AG08396 (cell line): ENCODE measurements around the gene KCNJ15.

ENCODE experiments used
- DNase-seq: peaks from one replicate; pipeline ENCODE4 v3.0.0; 2012; ENCODE audit warnings: low spot score, mixed read lengths

The KCNJ15 gene

DNA sequence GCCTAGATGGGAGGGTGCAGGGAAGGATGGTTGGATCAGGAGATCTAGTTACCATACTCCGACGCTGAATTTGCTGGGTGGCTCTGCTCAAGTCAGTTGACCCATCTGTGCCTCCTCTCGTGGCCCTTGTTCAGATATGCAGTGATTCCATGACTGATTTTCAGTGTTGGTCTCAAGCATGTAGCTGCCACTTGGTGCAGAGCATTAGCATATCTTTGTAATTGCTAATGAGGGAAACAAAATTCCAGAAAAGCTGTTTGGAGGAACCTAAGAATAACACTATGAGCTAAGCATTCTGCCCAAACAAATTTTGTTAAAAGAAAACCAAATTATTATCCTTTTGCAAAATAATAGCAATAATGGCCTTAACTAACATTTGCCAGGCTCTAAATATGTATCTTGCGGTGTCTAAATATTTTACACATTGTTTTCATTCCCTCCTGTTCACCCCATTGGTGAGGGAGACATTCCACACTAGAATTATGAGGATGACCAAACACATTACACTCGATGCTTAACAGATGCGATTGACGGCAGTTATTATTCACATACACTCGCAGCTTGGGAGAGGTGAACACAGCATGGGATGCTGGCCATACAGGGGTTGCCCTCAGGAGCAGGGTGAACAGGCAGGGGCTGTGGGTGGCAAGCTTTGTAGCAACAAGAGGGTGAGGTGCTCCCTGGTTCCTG is 69.1 kb downstream of the KCNJ15 start:
- DNase-seq: no peak

DNA sequence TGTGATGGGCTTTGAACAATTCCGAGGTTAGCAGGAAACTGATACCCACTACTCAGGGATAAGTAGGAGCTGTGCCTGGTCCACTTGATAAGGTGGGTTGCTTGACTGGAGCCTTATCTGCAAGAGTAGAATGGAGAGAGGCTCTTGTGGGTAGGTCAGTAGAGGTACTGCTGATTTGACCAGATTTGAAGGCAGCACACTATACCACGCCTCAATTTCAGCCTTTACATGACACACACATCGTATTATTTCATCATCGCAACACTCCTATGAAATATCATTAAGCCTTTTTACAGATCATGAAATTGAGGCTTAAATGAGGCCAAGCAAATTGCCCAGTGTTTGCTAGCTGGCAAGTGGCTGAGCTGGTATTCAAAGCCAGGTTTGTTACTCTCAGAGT is 69.6 kb downstream of the KCNJ15 start:
- DNase-seq: no peak

DNA sequence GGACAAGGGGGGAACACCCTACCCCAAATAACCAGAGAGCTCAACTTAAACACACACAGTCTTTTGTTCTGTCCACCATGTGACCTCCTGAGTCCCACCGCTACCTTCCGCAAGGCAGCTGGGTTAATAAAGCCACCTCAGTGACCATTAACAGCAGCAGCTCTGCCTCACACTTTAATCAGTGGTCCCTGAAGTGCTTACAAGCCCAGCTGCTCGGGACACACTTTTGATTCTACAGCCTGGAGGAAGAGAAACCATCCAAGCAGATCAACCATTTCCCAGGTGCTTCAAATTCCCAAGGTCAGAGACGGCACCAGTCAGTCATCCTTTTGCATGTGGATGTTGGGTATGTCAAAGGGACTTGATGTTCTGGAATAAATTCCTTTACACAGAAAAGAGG is 70.1 kb downstream of the KCNJ15 start:
- no peak for DNase-seq

DNA sequence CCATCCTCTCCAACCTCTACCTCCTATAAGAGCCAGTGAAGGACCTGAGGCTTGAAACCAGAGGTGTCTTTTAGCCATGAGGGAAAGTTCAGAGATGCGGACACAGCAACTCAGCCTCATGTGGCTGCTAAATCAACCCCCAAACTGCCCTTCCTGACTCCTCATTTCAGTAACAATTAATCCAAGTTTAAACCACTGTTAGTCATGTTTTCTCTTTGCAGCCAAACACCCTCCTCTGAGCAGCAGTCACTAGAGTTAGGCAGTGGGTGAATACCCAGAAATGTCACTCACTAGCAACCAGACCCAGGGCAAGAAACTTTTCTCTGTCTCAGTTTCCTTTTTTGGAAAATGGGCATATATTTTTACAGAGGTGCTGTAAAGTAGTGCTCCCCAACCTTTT is 71.2 kb downstream of the KCNJ15 start:
- DNase-seq: no peak

DNA sequence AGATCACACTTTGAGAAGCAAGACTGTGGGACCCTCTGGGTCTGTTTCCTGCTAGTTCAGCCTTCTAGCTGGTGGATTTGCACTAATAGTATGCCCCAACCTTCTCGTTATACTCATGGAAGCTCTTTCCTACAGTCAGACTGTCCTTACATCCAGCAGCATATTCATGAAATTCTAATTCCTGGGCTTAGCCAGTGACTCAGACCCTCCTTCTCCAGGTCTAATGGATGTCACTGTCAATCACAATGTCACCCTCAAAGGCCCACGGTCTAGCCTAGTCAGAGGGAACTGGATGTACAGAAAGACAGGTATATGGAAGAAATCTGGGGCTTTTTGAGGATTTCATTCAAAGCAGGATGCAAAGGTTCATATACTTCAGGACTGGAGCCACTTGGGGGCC is 72.4 kb downstream of the KCNJ15 start:
- no peak for DNase-seq

DNA sequence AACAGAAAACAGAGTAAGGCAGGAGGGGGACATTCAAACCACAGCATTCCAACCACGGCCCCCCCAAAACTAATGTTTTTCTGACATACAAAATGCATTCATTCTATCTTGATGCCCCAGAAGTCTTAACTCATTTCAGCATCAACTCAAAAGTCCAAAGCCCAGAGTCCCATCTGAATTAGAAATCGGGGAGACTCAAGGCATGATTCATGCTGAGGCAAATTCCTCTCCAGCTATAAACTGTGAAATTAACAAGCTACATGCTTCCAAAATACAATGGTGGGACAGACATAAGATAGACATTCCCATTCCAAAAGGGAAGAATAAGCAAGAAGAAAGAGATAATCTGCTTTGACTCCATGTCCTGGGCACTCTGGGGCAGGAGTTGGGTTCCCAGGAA is 73.9 kb downstream of the KCNJ15 start:
- DNase-seq: no peak

DNA sequence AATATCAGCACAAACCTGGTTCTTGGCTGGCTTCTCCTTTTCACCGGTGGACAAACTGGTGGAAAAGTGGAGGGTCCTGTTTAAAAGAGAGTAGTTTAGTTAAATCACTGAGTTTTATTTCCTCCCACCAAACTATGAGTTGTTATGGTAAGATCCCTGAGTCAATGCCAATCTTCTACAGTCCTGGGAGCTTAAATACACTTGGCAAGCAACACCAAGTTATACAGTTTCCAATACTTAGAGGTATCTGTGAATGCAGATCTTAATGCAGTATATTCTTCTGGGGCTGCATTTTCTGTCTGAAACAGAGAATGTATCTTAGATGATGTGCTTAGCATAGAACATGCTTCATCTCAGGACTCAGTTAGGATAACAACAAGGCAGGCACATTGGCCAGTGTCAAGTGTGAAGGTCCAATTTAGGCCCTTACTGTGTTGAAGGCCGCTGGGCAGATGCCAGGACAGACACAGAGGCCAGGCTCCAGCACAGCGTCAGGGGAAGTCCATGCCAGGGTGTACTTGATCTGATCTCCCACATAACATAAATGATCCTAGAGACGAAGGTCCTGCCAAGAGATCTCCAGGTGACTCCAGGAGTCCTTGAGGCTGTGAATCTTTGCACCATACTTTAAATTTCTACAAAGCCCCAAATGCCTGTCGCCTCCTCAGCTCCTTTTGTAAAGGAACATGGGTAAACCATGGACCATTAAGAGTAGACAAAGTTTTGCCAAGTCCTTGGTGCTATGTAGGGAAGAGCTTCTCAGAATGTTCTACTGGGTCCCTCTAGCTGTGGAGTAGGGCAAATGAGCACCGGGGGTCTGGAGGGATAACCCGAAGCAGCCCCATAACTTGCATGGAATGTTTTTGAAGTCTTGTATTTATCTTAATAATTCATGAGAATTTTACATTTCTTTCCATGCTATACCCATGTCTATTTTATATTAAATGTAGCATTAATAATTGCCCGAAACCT is 76.8 kb downstream of the KCNJ15 start:
- DNase-seq: no peak

DNA sequence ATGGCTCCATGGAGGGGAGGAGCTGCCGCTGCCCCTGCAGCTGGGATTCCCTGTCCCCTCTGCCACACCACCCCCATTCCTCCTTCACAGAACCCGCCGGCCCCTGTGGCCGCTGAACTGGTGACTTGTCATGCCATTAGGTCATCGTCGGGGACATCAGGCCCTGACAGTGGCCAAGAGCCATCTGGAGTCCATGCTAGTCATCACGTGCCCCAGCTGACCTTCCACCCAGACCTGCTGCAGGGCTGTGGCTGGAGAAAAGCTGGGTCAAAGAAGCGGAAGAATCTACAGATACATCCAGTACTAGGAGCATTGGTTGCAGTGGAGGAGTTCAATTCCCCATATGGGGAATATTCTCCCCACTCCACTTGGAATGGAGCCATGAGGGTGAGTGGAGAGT is 78.1 kb downstream of the KCNJ15 start:
- no peak for DNase-seq

DNA sequence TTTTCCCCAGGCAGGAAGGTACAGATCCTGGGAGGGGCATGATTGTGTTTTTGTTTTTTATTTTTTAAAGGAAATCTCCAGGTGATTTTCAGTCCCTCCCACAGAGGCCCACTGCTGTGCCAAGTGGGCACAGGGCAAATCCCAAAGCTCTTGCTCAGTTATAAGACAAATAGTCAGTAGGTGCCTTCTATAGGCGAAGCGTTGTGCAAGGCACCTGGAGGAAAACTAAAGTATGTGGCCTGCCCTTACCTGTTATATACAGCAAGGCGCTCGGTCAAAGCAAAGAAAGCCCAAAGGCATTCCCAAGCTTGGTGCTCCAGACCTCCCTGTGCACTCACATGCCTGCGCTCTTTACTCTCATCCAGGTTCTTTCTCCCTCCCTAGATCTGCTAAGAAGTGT is 81.0 kb downstream of the KCNJ15 start:
- no peak for DNase-seq

DNA sequence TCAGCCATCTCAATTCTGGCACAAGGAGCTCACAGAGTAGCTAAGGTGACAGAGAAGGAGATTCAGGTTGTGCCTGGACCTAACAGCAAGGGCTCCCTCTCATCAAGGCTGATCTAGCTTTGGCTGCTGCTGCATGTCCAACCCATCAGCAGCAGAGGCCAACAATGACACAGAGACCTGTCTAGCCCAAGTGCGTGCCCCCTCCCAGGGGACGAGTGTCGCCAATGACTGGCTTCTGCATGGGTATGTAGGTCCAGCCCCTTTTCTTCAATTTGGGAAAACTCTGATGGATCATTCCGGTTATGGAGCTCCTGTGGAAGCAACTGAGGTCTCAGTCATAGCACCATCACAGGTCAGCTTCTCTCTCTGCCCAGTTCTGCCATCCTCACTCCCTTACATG is 83.3 kb downstream of the KCNJ15 start:
- DNase-seq: no peak

DNA sequence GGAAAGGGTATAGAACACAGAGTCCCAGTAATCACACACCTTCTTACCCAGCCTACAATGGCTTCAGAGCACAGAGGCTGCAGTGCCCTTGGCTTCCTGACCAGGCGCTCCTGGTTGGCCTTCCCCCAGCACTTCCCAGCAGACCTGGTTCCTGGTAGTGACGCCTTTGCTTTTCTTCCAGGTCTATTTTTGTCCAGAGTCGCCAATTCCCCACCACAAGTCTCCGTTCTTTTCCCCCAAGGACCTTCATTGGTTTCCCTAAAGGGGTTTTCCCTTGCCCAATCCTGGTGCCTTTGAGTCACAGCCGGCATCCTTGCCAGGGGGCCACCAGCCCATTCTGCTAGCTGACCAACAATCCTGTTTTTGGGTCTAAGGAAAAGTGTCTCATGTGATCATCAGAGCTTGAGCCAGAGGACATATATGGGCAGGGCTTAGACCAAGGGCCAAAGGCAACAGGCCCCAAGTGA is 84.8 kb downstream of the KCNJ15 start:
- no peak for DNase-seq

DNA sequence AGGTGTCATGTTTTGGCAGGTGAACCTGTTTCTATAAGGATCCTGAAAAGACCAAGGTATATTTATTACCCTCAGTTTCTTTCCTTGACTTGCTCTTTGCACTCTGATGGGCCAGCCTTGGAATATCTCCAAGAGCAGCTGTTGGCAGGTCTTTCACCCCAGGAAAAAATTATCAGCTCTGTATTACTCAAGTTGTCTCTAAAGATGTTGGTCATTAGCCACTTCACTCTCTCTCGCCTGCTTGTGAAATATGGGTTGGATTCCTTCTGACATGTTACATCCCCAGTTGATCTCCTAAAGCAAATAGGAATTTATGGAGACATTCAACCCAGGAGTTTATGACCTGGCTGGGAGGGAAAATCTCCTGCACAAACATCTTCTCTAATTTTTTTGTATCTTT is 85.9 kb downstream of the KCNJ15 start:
- no peak for DNase-seq

DNA sequence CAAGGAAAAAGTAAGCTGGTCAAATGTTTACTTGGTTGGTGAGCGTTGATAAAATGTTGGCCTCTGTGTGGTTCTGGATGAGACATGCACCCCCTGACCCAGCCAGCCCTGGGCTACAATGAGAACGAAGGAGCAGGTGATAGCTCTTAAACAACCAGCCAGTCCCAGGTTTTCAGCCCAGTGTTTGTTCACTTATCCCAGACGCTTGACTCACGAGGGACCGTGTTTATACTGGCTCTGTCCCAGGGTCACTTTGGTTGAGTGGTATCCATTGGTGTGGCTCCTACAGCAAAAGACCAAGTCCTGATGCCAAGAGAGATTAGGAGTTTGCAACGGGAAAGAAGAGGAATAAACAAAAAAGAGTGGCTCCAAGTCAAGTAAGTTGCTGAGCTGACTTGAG is 86.9 kb downstream of the KCNJ15 start:
- peak; percentile 50 for DNase-seq

DNA sequence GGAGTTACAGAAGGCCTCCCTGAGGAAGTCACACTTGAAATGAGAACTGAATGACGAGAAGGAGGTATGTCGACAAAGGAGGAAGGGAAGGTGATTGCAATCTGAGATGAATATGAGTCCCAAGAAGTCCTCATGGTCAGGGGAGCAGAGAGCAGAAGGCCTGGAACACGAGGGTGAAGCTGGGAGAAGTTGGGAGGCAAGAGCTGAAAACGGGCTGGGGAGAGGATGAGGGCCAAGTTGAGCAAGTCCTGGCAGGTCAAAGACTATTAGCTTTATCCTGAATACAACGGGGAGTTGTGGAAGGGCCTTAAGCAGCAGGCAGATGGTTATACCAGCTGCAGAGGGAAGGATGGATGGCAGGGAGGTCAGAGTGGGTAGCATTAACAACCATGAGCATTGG is 89.5 kb downstream of the KCNJ15 start:
- DNase-seq: no peak

DNA sequence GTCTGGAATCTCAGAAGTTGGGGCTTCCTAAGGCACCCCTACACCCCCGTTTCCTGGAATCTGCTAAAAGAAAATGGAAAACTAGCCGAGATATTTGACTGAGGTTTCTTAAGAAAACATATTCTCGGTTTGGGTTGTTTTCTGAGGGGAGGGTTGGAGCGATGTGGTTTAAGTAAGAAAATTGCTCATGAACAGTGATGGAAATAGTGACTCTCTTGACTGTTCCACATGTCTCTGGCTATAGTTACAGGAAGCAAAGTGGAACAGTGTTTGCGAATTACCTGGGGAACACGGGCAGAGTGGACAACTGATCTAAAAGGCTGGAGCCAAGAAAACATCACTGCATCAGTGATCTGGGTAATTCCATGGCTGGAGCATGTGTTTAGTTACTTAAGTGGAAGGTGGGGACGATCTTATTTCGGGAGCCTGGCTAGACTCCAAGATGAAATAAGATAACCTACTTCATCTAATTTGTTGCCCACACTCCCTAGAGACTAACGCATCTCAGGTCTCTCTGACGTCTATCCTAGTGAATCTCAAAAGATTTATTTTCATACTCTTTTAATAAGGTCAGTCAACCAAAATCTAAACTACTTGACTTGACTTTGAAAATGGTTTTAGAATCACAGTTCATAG is 92.4 kb downstream of the KCNJ15 start:
- DNase-seq: no peak

DNA sequence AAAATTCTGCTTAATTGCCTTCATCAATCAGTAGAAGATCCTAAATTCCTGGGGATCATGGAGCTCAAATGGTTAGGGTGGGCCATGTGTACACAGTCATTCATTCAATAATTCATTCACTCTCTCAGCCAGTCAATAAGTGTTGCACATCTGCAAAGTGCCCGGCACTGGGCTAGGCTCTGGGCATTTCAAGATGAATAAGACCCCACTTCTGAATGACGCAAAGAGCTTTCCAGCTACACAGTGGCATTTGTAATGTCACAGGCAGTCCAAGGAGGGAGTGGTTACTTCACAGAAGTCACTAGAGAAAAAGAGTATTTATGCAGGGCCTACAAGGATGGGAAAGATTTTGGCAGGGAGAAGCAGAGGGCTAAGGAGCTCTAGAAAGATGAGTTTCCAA is 93.2 kb downstream of the KCNJ15 start:
- DNase-seq: no peak

DNA sequence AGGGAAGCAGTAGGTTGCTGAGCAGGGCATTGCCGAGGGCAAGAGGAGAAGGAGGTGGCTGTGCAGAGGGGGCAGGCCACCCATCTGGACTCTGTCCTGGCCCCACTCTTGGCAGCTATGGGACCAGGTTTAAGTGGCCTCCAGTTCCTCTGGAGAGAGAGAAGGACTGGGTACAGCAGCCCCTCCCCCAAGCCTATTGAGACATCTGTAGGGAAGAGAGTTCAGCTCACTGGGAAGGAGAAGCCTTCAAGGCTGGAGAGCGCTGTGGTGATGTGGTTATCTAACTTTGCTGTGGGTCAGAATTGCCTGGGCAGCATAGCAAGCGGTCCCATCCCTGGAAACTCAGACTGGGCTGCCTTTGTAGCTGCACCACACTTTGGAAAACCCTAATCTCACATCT is 93.9 kb downstream of the KCNJ15 start:
- no peak for DNase-seq

DNA sequence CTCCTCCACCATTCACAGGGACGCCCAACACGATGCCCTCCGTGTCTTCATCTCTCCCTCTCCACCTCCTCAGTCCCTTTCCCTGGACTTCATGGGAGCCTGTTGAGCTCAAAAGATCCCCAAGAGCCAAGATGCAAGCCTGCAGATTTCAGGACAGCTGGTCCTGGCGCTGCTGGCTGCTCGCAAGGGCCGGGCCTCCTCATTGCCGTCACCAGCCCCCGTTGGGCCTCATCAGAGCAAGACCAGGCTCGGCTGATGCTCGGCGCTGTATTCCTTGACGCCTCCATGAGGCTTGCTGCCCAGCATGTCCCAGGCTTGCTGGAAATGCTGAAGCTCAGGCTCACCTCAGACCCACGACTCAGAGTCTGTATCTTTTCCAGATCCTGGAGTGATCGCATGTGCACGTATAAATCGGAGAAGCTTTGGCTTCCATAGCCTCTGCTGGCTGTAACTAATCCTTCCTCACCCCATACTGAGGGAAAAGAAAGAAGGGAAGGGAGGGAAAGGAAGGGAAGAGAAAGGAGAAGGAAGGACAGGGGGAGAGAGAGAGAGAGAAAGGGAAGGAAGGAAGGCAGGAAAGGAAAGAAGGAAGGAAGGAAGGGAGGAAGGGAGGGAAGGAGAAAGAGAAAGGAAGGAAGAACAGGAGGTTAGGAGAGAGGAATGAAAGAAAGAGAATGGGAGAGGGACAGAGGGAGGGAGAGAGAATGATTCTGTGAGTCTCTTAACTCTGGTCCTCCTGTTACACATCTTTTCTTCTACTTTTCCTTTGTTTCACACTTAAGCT is 94.6 kb downstream of the KCNJ15 start:
- DNase-seq: no peak

DNA sequence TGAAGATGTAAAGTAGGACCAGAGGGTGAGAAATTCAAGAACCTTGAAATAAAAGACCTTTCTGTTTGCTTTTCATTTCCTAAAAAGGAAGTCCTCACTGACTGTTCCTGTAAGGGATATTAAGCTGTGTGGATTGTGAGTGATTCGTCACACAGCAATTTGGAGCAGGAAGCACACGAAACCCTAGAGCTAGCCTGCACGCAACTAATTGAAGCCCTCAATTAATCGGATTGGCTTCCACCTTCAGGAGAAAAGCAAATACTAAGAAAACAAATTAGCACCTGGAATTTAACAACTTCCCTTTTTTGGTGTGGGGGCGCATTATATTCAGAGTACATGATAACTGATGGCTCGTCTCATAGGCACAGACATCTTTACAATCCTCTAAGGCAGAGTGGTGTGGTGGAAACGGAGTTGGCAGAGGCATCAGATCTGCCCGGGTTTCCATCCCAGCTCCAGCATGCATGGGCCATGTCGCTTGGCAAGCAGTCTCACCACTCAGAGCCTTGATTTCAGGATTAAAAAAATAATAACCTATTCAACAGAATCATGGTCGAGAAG is 95.2 kb downstream of the KCNJ15 start:
- peak; percentile 73 for DNase-seq

DNA sequence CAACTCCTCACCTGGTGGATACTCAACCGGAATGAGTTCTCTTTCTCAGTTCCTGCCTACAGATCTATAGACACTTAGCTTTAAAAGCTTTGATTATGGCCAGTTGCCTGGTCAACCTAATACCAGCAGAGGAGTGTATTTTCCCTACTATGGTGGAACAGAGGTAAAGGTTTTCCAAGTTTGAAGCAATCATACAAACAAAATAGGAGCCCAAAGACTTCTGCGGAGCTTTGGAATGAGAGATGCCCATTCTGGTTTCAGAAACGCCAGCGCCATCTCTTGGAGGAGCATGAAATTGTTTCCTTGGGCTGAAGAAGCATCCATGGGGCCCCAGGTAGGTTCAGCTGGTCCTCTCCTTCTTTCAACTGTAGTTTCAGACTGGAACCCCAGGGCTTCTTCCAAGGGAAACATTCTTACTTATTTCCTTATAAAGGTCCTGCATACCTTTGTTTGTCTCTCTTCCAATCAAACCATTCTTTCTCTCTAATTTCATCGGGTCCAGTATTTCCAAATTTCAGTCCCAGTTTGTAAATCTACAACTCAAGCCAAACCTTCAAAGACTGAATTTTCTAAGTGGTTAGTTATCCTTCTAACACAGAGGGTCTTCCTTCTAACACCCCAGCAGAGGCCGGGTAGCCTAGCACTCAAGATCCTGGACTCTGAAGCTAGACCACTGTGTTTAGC is 95.9 kb downstream of the KCNJ15 start:
- DNase-seq: peak; percentile 76

DNA sequence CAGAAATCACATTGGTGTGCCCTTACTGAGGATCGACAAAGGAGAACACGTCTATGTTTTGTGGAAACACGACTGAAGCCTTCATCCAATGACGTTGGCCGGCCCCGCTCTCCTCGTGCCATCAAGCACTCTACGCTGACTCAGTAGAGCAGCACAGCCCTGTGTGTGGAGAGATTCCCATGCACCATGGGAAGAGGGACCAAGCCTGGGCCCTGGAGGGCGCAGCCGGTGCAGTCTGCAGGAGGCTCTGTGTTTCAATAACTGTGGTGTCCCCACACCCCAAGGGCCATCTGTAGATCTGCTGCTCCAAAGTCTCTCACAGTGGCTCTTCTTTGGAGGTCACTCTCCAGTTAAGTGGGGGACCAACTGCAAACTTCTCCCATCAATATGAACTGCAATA is 97.4 kb downstream of the KCNJ15 start:
- no peak for DNase-seq
